IPS-11a (cell line): ENCODE data around the gene HIGD2A.

Experiments
- H3K4me3 ChIP-seq: one replicate; pipeline ENCODE4 v1.5.1; 2013; ENCODE audit warnings: low read depth, low read length, control low read depth

HIGD2A gene

DNA sequence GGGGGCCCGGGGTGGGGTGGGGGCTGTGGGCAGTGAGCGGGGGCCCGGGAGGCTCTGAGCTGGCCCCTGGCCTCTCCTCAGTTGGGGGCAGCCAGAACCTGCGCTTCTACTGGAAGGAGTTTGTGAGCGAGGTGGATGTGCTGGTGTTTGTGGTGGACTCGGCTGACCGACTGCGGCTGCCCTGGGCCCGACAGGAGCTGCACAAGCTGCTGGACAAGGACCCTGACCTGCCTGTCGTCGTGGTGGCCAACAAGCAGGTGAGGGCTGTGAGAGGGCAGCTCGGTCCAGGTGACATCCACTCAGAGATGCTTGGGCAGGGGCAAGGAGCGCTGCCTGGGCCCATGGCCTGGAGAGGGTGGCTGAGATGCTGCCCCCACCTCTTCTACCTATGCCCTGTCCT is 19.8 kb upstream of the HIGD2A start:
- no peak overlapping the region for H3K4me3 ChIP-seq

DNA sequence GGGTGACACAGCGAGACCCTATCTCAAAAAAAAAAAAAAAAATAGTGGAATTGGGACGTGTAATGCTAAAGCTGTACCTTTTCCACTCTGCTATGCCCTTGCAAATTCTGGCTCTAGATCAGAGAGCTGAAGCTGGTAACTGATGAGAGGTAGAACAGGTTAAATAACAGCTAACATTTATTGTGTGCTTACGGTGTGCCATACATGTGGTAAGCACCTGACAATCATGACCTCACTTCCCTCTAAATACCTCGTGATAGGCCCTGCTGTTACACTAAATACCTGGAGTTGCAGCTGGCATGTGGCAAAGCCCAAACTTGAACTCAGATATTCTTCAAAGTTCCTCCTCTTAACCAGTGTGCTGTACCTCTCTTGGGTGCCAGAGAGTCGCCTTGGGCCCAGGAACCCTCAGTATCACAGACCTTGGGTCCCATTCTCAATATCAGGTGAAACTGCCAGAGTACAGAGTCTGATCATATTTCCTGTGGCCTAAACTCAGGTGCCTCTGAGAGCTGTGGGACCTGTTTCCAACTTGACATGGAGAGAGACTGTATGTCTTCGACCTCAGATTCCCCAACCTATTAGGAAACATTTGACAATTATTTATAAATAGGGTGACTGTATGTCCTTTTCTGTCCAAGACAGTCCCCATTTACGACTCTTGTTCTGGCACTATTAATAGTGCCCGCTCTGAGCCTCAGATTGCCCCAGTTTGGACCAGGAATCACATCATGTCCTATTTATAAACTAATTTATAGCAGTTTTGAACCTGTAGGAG is 18.4 kb upstream of the HIGD2A start:
- H3K4me3 ChIP-seq = no peak overlapping the region

DNA sequence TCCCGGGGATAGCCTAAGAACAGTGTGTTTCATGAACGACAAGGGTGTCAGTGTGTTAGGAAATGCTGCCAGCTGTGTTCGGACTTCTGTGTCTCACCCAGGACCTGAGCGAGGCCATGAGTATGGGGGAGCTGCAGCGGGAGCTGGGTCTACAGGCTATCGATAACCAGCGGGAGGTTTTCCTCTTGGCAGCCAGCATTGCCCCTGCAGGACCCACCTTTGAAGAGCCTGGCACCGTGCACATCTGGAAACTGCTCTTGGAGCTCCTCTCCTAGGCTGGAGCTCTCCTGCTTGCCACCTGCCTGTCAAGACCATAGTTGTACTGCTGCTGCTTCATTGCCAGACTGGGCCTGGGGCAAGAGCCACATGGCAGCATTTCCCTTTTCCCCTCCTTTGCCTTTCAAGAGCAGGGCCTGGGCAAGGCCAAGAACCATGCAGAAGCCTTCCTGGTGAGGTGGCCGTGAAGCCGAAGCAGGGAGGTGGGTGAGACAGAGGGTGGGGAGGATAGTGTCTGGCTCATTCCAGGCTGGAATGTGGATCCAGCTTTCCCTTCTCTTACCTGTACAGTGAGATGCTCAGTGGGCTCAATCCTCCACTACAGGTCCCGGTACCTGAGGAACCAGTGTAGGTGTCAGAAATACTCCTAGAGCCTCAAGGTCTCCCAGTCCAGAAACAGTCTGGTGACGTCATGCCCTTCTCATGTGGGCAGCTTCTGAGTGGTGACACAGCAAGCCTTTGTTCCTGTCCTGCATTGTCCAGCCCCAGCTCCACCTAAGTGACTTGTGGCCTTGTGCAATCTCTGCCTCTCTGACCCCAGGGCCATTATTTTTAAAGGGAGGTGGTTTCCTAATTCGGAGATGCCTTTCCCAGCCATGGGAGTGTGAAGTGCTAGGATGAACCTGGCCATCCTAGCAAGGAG is 16.7 kb upstream of the HIGD2A start:
- no peak overlapping the region for H3K4me3 ChIP-seq

DNA sequence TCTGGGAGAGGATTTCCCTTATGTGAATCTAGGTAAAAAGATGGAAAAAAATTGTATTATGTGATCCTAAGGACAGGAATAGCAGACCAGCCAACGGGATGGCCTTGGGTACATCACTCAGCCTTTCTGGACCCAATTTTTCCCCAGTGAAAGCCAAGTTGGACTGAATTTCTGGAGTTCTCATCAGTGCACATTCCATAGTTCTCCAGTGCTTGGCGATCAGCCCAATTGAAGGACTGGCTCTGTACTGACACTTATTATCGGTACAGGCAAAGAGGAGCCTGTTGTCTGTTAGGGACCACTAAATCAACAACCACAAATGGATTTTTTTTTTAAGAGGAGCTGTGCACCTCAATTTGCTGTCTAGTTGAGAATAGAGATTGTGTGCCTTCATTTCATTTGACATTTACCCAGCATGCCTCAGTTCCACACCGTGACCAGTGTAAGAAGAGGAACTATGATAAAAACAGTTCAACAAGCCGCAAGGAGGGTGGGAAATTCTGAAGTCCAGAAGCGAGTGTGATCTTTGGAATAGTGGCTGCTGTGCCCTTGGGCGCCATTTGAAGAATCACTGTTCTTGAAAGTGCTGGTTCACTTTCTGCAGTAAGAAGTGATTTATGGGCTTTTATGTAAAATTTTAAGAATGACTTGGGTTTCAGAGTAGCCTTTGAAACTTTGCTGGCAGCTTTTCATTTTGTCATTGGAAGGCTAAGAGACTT is 15.3 kb upstream of the HIGD2A start:
- H3K4me3 ChIP-seq = no peak overlapping the region

DNA sequence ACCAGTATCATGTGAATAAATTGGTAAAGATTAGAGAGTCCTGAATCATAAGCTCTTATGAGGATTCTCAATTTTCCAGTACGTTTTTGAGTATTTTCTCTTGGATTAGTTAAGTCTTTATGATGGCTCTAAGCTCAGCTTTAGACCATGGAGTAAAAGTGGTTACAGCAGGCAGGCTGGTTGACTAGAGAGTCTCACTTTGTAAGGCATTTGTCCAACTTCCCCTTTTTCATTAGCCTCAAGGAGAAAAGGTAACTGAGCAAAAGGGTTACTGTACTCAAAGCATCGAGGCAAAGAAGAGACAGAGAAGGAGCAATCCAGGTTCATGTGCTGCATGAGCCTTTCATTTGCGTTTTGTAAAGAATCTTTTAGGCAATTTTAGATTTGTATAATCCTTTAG is 8.7 kb upstream of the HIGD2A start:
- H3K4me3 ChIP-seq = no peak overlapping the region

DNA sequence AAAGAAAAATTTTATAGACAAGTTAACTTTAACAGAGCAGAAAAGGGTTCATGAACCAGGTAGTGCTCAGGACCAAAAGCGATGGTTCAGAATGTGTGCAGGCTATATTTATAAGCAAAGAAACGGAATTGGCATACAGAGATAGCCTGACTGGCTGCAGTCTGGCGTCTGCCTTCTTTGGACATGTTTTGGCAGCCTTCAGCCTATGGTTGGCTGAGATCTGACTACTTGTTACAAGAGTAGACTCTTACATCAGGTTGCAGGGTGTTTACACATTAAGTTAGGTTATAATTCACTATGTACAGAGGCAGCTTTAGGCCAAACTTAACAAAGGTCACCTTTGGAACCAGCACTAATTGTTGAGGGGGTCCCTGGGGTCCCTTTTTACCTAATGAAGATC is 7.1 kb upstream of the HIGD2A start:
- no peak overlapping the region for H3K4me3 ChIP-seq

DNA sequence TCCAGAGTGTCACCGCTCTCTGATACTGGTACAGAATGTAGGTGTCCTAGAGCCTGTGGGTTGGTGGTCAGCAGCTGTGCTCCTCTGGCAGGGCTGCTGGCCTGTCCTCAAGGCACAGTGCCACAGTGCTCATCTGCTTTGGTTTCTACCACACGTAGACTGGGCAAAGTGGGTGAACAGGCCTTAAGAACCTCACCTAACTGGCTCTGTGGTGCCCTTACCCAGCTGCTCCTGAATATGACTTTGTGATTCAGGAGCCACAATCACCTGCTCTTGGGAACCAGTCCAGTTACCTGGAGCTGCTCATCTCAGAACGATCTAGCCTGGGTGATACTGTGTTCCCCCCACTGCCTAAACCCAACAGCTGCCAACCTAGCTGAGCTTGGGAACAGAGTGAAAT is 6.6 kb upstream of the HIGD2A start:
- no peak overlapping the region for H3K4me3 ChIP-seq

DNA sequence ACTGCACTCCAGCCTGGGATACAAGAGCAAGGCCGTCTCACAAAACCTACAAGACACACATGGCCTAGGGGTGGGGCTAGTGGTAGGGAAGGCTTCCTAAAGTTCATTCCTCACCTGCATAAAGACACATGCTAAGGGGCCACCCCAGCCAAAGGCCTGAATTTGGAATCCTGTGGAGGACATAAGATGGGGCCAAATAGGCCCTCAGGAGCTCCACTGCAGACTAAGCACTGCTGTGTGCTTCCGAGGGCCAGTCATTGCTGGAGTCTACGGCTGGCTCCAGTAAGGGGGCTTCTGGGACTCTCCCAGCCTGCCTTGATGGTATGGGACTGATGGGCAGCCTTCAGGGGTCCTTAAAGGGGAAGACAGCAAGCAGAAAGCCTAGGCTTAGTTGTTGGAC is 5.8 kb upstream of the HIGD2A start:
- no peak overlapping the region for H3K4me3 ChIP-seq

DNA sequence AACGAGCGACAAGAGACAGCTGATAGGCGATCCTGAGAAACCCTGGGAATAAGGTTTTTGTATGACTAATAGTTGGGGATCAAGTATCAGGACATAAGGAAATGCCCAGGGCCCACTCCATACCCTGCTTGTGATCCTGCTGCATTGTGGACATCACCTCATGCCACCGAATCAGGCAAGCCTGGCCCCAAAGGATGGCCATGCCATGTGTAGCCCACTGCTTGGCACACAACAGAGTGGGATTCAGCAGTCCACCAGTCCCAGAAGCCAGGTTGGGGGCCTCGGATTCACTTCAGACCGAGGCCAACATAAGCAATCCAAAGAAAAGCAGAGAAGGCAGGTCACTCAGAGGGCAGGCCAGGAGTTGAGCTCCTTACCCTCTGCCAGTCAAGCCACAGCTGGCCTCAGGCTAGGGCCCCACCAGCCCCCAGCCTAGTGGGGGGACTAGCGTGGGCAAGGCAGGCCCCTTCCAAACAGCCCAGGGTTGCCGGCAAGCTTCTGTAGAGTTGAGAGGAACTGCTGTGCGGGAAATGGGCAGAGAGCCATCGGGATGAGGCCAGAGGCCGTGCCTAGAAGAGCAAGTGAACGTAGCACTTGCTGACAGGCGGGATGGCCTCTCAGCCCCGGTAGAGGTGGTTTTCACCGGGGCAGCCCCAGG is 5.2 kb upstream of the HIGD2A start:
- H3K4me3 ChIP-seq = no peak overlapping the region

DNA sequence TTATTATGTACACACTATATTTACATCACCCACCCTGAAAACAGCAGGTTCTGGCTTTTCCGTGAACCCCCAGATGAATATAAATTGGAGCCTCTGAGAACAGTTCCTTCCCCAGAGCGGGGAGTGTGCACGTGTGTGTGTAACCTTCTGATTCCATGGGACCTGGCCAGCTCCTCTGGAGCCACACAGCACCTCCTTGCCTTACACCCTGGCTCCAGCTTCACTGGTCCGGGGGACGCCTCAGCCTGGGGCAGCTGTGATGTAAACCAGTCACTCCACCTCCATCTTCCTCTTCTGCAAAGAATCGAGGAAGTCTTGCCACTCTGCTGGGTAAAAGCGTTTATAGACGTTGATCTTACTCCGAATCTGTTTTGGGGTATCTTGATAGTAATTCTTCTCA is 4.6 kb upstream of the HIGD2A start:
- H3K4me3 ChIP-seq = no peak overlapping the region

DNA sequence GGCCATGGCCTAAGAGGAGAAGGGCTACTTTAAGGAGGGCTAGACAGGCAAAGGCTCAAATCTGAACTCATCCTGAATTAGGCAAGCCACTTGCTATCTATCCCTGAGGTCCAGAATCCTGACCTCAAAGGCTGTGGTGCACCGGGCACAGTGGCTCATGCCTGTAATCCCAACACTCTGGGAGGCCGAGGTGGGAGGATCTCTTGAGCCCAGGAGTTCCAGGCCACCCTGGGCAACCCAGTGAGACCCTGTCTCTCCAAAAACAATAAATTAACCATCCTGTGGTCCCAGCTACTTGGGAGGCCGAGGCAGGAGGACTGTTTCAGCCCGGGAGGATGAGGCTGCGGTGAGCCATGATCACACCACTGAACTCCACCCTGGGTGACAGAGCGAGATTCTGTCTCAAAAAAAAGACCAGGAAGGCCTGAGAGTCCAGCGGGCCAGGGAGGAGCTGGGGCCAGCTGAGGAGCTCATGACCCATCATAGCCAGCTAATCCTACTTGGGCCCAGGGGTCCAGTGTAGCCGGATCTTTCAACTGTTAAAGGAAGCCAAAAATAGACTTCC is 4.1 kb upstream of the HIGD2A start:
- H3K4me3 ChIP-seq = no peak overlapping the region

DNA sequence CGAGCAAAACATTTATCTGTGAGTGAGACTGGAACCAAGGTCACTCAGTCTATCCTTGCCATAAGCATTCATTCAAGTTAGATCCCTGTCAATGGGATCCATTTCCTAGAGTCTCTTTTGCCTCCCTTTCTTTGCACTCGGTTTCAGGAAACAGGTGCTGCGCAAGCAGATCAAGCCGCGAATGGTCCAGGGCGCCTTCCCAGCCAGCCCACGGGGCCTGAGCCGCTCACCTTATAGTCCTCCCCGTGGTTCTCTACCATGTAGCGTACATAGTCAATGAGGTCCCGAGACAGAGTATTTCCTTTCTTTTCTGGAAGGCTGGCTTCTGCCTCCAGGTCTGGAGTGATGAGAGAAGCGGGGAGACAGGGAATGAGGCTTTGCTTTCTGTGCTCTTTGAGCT is 3.6 kb upstream of the HIGD2A start:
- H3K4me3 ChIP-seq = no peak overlapping the region

DNA sequence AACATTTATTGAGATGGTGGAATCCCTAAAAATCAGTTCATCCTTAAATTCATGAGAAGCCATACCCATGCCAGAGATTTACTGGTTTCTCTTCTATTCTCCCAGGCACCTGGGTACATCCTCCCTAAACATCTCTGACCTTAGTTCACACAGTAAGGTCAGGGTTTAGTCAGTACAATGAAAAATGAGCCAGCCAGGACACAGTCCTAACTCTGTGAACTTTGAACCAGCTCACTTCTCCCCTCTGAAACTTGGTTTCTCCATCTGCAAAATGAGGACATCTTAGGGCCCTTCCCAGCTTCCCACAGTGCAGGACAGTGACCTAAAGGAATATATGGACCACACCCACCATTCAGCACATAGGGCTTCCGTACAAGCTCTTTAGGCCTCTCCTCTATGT is 2.1 kb upstream of the HIGD2A start:
- H3K4me3 ChIP-seq = no peak overlapping the region

DNA sequence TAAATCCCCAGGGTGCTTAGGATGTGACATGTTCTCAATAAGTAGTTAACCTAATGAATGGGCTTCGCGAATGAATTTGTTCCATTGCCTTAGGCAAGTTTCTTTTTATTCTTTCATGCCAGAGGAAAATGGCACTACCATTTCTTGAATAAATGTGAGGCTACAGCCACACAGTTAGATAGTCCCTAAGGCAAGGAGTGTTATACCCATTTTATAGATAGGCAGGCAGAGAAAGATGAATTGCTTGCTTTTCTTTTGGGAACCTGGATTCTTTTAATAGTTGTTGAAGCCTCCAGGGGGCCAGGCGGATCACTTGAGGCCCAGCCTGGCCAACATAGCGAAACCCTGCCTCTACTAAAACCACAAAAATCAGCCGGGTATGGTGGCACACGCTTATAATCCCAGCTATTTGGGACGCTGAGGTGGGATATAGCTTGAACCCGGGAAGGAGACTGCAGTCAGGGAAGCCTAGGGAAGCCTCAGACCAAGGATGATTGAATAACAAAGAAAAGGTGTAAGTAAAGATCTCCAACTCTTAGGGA is 1.1 kb upstream of the HIGD2A start:
- peak overlapping the region; percentile 99 for H3K4me3 ChIP-seq

DNA sequence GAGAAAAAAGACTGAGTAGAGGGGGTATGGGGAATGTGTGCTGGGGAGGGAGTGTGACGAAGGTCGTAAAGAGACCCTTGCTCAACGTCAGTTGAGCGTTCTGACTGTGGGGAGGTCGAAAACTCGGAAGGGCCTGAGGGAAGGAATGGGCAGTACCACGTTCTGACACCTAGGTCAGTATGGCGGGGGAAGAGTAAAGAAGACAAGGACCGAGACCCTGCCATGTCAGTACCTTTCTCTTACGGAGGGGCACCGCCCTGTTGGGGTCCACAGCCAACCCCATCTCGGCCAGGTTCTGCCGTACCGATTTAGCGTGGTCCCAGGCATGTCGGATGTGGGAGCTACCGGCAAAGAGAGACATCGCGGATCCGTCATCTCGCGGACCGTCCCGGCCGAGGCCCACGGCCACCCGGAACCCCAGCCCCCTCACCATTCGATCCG is 528 bp upstream of the HIGD2A start:
- H3K4me3 ChIP-seq = peak overlapping the region; percentile 99

DNA sequence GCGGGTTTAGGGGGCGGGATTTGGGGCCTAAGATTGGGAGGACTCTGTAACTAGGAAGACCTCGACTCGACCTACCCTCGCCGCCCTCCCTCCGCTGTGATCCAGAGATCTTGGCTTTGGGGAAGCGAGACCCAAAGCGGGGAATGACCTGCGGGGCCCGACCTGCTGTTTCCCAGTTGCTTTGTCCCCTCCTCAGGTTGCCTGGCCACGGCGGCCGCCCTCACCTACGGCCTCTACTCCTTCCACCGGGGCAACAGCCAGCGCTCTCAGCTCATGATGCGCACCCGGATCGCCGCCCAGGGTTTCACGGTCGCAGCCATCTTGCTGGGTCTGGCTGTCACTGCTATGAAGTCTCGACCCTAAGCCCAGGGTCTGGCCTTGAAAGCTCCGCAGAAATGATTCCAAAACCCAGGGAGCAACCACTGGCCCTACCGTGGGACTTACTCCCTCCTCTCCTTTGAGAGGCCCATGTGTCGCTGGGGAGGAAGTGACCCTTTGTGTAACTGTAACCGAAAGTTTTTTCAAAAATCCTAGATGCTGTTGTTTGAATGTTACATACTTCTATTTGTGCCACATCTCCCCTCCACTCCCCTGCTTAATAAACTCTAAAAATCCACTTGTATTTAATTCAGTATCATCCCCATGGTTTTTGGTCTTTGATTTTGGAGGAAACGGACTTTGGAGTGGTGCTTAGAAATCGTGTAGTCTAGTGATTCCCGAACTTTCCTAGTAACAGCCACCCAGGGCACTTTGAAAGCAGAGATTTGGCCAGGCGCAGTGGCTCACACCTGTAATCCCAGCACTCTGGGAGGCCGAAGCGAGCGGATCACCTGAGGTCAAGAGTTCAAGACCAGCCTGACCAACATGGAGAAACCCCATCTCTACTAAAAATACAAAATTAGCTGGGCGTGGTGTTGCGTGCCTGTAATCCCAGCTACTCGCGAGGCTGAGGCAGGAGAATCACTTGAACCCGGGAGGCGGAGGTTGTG is 878 bp downstream of the HIGD2A start:
- peak overlapping the region; percentile 99 for H3K4me3 ChIP-seq

DNA sequence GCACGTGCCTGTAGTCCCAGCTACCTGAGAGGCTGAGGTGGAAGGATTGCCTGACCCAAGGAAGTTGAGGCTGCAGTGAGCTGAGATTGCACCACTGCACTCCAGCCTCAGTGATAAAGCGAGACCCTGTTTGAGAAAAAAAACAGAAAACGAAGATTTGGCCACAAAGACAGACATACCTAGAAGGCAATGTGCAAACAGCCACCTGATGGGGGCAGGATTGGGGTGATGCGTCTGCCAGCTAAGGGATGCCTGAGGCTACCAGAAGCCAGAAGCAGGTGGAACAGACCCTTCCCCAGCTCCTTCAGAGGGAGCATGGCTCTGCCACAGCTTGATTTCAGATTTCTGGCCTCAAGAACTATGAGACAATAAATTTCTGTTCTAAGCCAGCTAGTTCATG is 2.9 kb downstream of the HIGD2A start:
- H3K4me3 ChIP-seq = no peak overlapping the region

DNA sequence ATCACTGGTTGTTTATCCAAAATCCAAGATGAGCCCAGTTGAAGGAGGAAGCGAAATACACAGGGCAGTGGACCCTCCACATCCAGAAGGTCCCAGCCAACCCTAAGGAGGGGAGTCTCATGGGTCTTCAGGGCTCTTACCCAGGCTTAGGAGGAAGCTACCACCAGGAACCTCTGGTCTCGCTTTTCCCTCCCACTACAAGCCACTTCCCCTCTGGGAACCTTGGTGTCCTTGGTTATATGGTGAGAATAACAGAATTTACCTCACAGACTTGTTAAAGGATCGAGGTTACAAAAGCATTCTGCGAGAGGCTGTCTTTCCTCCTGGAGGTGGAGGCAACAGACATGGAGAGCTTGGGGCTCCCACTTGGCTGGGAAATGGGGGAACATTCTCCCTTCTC is 3.4 kb downstream of the HIGD2A start:
- no peak overlapping the region for H3K4me3 ChIP-seq

DNA sequence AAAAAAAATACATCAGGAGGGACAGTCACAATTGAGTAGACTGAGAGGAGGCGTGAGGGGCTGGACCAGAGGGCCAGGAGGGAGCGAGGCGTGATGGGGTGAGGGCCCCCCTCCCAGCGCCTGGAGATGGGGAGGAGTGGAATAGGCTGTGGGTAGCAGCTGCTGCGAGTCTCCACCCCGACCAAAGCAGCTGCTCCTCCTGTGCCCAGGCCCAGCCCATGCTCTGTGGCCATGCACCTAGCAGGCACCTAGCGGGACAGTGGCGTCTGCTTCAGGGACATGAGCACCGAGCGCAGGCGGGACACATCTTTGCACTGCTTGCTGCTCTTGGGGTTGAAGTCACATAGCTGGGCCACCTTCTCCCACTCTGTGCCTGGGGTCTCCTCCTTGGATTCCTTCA is 4.0 kb downstream of the HIGD2A start:
- H3K4me3 ChIP-seq = no peak overlapping the region
